ENCODE data around the gene BPIFB3.

BPIFB3 gene

DNA sequence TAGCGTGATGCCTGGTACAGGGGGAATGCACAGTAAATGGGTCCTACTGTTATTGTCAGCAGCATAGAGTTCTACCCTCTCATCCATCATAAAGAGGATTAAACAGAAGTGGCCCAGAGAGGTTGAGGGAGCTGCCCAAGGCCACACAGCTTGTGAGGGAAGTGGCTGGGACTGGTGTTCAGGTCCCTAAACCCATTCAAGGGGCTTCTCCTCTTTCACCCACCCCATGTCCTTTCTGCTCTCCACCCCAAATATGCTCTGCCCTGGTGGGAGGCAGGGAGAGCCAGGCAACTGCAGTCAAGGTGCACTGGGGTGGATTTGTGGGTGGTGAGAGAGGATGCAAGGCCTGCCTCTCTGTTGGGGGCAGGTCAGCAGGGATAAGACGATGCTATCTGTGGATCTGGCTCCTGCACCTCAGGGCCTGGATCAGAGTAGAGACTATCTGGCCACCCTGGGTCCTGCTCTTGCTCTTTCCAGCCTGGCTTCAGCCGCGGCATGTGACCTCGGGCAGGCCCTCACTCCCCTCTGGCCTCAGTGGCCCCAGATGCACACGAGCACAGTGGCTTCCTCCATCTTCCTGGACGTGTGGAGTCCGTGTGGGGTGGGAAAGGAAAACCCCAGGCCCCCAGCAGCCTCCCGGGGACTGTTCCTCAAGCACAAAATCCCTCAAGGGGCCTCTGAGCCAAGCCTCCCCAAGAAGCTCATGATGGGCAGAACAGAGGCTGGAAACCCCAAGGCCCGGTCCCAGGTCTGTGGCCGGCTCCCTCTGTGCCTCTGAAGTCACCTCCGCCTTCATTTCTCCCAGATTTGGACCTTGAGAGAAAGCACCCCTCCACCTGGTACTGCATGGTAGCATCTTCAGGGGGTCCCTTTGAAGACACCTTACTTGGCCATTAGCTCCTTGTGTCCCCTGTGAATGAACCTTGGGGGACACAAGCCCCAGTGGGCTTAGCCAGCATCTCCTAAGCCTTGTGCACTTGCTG is 25.6 kb upstream of the BPIFB3 start:
- DNase-seq (ENCODE audit: low read depth, low spot score): no peak

DNA sequence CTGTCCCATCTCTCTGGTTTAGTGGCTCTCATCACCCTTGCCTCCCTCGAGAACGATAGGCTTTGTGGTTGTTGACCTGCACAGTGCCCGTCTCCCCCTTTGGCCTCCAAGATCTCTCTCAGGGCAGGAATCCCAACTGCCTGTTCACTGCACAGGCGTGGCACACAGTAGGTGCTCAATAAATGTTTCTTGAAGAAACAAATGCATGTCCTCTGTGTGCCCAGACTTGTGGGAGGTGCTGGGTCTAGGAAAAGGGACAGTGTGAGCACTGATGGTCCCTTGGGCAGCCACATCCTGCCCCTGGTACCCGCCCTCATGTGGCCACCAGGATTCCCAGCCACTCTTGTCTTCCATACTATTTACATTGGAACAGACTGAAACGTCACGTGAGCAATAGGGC is 24.8 kb upstream of the BPIFB3 start:
- DNase-seq (ENCODE audit: low read depth, low spot score): no peak

GRCh38 chr20:33030076-33030475 is 23.6 kb upstream of the BPIFB3 start:
- DNase-seq (ENCODE audit: low read depth, low spot score): no peak

DNA sequence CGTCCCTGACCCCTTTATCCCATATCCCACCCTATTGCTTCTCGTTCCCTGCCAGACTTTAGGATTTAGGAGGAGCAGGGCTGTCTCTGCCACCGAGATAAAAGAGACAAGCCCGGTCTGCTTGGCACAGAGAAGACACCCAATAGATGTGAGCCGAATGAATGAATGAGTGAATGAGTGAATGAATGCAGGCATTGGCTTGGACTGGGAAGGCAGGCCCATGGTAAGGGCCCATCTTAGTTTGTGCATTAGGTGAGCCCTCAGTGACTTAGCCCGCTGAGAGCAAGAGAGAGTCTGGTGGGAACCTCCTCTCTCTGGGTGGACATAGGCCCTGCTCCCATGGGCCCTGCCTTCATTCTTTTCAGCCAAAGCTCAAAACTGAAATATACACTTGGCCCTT is 23.1 kb upstream of the BPIFB3 start:
- DNase-seq (ENCODE audit: low read depth, low spot score): no peak

GRCh38 chr20:33031531-33031930 is 22.2 kb upstream of the BPIFB3 start, which contains the start of gene BPIFB6:
TSS of gene BPIFB6 (plus strand) at chr20:33031648. CDS start at chr20:33031648, 0 bp downstream.
- no peak for DNase-seq (ENCODE audit: low read depth, low spot score)

GRCh38 chr20:33032555-33032954 is 21.1 kb upstream of the BPIFB3 start:
- no peak for DNase-seq (ENCODE audit: low read depth, low spot score)

DNA sequence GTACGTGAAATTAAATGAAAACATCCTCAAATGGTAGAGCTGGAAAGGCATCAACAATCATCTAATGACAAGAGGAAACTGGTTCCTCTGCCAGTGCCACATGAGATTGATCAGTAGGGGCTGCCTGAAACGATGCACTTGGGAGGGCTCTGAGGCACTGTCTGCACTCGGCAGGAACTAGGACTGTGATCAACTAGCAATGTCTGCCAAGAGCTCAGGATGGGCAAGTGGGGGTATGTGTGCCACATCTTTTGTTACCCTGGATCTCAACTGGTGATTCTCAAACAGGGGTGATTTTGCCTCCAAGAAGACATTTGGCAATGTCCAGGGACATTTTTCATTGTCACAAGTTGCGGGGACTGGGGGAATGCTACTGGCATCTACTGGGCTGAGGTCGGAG is 20.3 kb upstream of the BPIFB3 start:
- no peak for DNase-seq (ENCODE audit: low read depth, low spot score)

DNA sequence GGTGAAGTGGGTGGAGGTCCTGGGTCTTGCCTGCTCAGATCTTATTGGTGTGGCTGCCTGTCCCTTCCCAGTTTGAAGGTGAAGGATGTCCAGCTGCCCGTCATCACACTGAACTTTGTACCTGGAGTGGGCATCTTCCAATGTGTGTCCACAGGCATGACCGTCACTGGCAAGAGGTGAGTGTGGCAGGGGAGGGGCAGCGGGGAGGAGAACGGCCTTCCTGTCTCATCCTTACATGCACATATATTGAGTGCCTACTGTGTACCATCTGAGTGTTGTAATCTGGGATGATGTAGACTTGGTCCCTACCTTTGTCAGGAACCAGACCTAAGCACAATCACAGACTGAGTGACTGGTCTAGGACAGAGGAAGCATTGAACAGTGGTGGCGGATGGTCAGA is 19.6 kb upstream of the BPIFB3 start:
- DNase-seq (ENCODE audit: low read depth, low spot score): no peak

DNA sequence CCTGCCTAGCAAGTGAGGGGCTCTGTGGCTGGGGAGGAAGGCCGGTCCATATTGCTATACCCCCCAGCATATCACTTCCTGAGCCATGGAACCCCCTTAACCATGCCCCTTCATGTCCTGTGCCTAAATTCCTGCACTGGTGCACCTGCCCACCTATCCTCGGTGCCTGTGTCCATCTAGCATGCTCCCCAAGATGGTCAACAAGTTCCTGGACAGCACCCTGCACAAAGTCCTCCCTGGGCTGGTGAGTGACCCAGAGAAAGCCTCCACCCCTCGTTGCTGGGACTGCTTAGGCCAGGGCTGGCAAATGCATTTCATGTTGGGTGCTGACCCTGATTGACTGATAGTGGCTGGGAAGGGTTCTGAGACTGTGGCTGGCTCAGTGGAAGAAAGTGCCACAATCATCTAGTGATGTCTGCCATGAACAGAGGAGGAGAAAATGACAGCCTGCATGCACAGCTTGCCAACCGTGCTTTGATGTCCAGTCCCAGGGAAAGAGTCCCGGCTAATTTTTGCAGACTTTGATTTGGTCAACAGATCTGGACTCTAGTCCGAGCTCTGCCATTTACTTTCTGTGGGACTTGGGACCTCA is 18.7 kb upstream of the BPIFB3 start:
- DNase-seq (ENCODE audit: low read depth, low spot score): no peak

- DNase-seq (ENCODE audit: low read depth, low spot score): no peak
Observed at GRCh38 chr20:33037456-33037855, 16.2 kb upstream of the BPIFB3 start.

- no peak for DNase-seq (ENCODE audit: low read depth, low spot score)
Observed at GRCh38 chr20:33038243-33038642, 15.5 kb upstream of the BPIFB3 start.

DNA sequence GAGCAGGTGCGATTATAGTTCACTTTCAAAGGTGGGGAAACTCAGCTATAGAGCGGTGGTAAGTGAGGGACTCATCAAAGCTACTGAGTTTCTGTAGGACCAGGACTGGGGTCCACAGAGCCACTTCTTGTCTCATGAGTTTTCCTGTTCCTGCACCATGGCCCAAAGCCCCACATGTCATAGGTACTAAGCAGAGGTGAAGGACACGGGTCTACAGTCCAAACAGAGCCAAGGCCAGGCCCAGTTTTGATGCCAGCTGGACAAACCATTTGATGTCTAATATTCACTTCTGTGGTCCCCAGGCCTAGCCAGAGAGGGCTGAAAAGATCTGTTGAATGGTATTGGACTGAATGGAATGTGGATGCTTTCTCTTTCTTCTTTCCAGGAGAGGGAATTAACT is 11.3 kb upstream of the BPIFB3 start:
- DNase-seq (ENCODE audit: low read depth, low spot score): no peak

DNA sequence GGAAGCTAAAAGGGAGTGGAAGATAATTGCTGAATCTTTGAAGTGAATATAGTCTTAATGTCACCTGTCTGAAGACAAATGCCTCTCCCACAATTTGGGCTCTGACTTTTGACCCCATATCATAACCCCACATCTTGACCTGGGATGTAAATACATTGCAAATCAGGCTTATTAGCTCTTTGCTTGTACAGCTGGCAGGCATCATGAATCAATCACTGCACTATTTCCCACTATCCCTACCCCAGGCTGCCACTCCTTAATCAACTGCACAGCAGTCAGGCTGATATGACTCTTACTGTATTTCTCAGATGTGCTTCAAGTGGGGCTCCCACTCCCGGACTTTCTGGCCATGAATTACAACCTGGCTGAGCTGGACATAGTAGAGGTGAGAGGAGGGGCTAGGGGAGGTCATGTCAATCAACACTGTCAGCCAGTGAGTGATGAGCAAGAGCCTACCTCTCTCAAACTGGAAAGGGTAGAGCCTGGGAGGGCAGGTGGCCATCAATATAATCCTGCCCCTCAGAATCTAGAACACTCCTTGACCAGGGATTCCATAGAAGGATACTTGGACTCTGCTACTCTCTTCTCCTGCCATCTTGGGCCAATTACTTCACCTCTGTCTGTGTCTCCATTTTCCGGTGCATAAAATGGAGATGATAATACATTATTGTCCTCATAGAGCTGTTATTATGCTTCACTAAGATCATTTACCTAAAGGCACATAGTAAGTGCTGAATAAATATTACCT is 10.5 kb upstream of the BPIFB3 start:
- DNase-seq (ENCODE audit: low read depth, low spot score): no peak

- DNase-seq (ENCODE audit: low read depth, low spot score): no peak
Observed at GRCh38 chr20:33043731-33044181, 9.9 kb upstream of the BPIFB3 start.

- peak; percentile 14 for DNase-seq (ENCODE audit: low read depth, low spot score)
Observed at GRCh38 chr20:33045129-33045721, 8.5 kb upstream of the BPIFB3 start.

GRCh38 chr20:33046412-33046811 is 7.3 kb upstream of the BPIFB3 start:
- DNase-seq (ENCODE audit: low read depth, low spot score): no peak

- DNase-seq (ENCODE audit: low read depth, low spot score): no peak
Observed at GRCh38 chr20:33051333-33051732, 2.4 kb upstream of the BPIFB3 start.

GRCh38 chr20:33054381-33054780 is 678 bp downstream of the BPIFB3 start:
- DNase-seq (ENCODE audit: low read depth, low spot score): no peak

DNA sequence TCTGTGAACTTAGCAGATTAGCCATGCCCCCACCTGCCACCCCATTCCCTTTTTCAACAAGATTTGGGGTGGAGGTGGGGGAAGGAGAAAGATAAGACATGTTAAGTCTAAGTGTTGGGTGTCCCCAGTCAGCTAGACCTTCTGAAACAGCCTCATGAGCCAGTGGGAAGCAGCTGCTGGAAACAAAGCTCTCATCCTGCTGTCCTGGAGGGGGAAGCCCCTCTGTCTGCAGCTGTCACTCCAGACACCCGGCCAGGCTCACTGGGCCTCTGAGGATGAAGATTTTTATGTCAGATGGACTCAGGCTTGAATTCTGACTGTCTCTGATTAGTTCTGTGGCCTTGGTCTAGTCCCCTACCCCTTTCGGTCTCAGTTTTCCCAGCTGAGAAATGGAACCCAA is 1.1 kb downstream of the BPIFB3 start:
- no peak for DNase-seq (ENCODE audit: low read depth, low spot score)

- DNase-seq (ENCODE audit: low read depth, low spot score): no peak
Observed at GRCh38 chr20:33059136-33059535, 5.4 kb downstream of the BPIFB3 start.

DNA sequence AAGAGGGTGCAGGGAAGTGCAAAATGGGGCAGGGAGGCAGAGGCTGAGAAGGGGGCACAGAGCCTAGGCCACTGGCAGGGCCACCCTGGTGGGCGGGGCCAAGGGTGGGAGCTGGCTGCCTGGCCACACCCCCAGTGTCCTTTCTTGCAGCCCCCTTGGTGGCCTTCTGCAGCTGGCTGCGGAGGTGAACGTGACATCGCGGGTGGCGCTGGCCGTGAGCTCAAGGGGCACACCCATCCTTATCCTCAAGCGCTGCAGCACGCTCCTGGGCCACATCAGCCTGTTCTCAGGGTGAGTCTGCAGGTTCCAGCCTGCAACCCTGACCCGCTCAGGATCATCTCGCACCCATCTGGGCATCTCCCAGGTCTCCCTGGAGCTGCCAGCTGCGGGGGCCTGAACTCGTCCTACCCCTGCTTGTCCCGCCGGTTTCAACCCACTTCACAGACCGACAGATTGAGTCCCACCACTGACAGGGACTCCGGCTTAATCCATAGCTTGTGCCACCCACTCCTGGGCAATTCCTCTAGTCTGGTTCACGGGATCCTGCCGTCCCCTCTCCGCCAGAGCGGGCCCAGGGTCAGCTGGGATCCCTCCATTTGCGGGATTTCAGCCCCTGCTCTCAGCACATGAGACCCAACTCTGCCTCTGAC is 6.2 kb downstream of the BPIFB3 start:
- DNase-seq (ENCODE audit: low read depth, low spot score): no peak

All from ELF-1 (cell line).